Kidney (tissue), 14 donors: ENCODE data around the gene SEC22C. TPM values are rescaled to one million over a fixed set of nuclear protein-coding genes. Genes with fewer than 3 reads are reported as not detected.

Source experiments
- DNase-seq, 5 donors: peaks; one replicate each; pipeline ENCODE4 v3.0.0-alpha.2; 2013 to 2020
- FAIRE-seq: peaks from 2 replicates; lab custom pipeline; 2012; peaks lifted over from hg19 to GRCh38; lab: Jason Lieb, UNC
- H3K27ac ChIP-seq, 2 donors: one replicate each; pipeline ENCODE4 v1.7.0; 2013; ENCODE audit warnings: low read depth in 2 of 2, low read length in 2 of 2, inconsistent platforms in 1 of 2
- H3K27me3 ChIP-seq: one replicate; pipeline ENCODE4 v1.7.1; 2013; ENCODE audit warnings: low read length, inconsistent platforms; ENCODE audit not compliant: control insufficient read depth, insufficient read depth
- H3K36me3 ChIP-seq, 3 donors: one replicate each; pipeline versions ENCODE4 v1.7.0 to v1.7.1; 2013; ENCODE audit warnings: low read length in 3 of 3, control low read depth in 1 of 3, inconsistent platforms in 1 of 3; ENCODE audit not compliant: insufficient read depth in 3 of 3, control insufficient read depth in 2 of 3
- H3K4me1 ChIP-seq, 3 donors: one replicate each; pipeline versions ENCODE4 v1.7.0 to v1.7.1; 2013; ENCODE audit warnings: low read length in 3 of 3, inconsistent platforms in 1 of 3, low read depth in 1 of 3; ENCODE audit not compliant: control insufficient read depth in 2 of 3, insufficient read depth in 2 of 3
- H3K4me3 ChIP-seq, 3 donors: one replicate each; pipeline versions ENCODE4 v1.7.0 to v1.8.1; 2013; ENCODE audit warnings: low read length in 3 of 3, control low read depth in 1 of 3, inconsistent platforms in 1 of 3
- H3K9ac ChIP-seq, 3 donors: one replicate each; pipeline versions ENCODE4 v1.7.0 to v1.7.1; 2013; ENCODE audit warnings: low read length in 3 of 3, control low read depth in 1 of 3, inconsistent platforms in 1 of 3
- H3K9me3 ChIP-seq, 3 donors: one replicate each; pipeline versions ENCODE4 v1.7.0 to v1.7.1; 2013; ENCODE audit warnings: low read length in 3 of 3, control low read depth in 1 of 3, inconsistent platforms in 1 of 3; ENCODE audit not compliant: control insufficient read depth in 2 of 3, insufficient read depth in 1 of 3
- intact Hi-C: fragments of 100-400 bp; cut with DNase I; formaldehyde crosslinking; loops from one replicate; pipeline ENCODE4 v1.11.1; 2022
- polyA plus RNA-seq: library from polyadenylated mRNA; stranded (reverse); fragments of 350-450 nt; fragmentation: Illumina TruSeq; extraction: RNeasy Lipid Tissue Mini Kit (QIAGEN cat#74804); gene quantifications from one replicate; pipeline ENCODE4 v1.2.3, GENCODE V29; 2014; ENCODE audit warnings: low read depth, low replicate concordance; ENCODE audit not compliant: insufficient read depth
- total RNA-seq: library from RNA; stranded (reverse); fragmentation: NEBNext Ultra II Directional; extraction: Animal tissue kit (Norgen Biotek cat#: 25700); gene quantifications from one replicate; pipeline ENCODE4 v1.2.1, GENCODE V29; 2021
- TF ChIP-seq, protein P1 (sequence below): IDR thresholded peaks from 3 replicates; pipeline ENCODE4 v1.5.1; 2012; ENCODE audit warnings: mild to moderate bottlenecking, moderate library complexity, borderline replicate concordance; ENCODE audit not compliant: insufficient read depth; ENCODE audit errors: extremely low read depth
- donor health status: control.
- donor health status: control.
- donor health status: control.
- donor health status: control.
- donor health status: control.
- donor health status: DM: yes; HTN: yes; CAD: no.
- donor health status: Normal renal cell carcinoma (clear cell type).

Gene SEC22C
- total and polyA plus RNA-seq, 2 donors from 2014 or later = 32.8 to 43.6 TPM

DNA sequence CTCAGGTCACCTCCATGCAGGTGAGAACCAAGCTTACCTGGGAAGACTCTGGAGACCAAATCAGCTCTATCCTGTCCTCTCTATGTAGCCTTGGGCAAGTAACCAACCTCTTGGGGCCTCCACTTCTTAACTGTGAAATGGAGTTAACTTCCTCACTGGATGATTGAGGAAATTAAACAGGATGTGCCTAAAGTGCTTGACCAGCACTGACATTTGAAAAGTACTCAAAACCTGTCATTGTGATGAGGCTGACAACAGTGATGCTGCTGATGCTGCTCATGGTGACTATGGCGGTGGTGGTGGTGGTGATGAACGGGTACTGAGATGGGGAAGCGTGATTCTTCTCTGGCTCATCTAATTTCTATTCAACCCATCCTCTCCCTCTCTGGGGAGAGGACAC is 57.0 kb downstream of the SEC22C start:
- Histone ChIP-seq H3K27ac (no peak overlapping the region), H3K27me3 (no peaks in the 10 kb centered on the region), H3K4me3 (no peak overlapping the region), H3K9ac (no peak overlapping the region), H3K9me3 (no peaks in the 10 kb centered on the region), H3K4me1 (no peaks in the 10 kb centered on the region), H3K36me3 (no peaks in the 10 kb centered on the region)
- no peak for DNase-seq
- intact Hi-C loops = no loop called here
- TF ChIP-seq, protein P1, sequence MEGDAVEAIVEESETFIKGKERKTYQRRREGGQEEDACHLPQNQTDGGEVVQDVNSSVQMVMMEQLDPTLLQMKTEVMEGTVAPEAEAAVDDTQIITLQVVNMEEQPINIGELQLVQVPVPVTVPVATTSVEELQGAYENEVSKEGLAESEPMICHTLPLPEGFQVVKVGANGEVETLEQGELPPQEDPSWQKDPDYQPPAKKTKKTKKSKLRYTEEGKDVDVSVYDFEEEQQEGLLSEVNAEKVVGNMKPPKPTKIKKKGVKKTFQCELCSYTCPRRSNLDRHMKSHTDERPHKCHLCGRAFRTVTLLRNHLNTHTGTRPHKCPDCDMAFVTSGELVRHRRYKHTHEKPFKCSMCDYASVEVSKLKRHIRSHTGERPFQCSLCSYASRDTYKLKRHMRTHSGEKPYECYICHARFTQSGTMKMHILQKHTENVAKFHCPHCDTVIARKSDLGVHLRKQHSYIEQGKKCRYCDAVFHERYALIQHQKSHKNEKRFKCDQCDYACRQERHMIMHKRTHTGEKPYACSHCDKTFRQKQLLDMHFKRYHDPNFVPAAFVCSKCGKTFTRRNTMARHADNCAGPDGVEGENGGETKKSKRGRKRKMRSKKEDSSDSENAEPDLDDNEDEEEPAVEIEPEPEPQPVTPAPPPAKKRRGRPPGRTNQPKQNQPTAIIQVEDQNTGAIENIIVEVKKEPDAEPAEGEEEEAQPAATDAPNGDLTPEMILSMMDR = no peak
- no peak for FAIRE-seq

- Histone ChIP-seq H3K4me1 (no peaks in the 10 kb centered on the region), H3K4me3 (no peak overlapping the region), H3K9ac (no peak overlapping the region), H3K27me3 (no peaks in the 10 kb centered on the region), H3K9me3 (no peaks in the 10 kb centered on the region), H3K36me3 (no peaks in the 10 kb centered on the region), H3K27ac (no peak overlapping the region)
- TF ChIP-seq, protein P1 = no peak
- FAIRE-seq (no peak), DNase-seq (no peak)
- intact Hi-C loops = no loop called here
Measured at GRCh38 chr3:42520906-42521305, 60.9 kb downstream of the SEC22C start.

DNA sequence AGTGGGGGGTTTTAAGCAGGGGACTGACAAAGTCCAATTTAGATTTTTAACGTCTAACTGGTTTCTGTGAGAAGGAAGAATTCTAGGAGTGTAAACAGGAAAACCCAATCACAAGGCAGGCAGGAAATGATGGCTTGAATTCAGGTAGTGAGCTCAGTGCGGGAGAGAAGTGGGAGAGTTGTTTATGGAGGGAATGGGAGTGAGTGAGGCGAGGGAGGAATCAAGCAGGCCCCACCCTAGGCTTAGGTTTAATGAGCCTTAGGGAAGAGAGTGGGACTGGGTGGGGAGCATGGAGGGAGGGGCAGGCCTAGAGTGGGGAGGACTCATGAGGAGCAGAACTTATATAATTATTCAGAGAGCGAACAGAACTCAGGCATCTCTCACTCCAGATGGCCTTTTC is 61.4 kb downstream of the SEC22C start:
- DNase-seq = peak in 1 of 5 donors; percentile 5
- TF ChIP-seq, protein P1 = no peak
- Histone ChIP-seq H3K27me3 (no peaks in the 10 kb centered on the region), H3K36me3 (no peaks in the 10 kb centered on the region), H3K9me3 (no peaks in the 10 kb centered on the region), H3K4me1 (no peaks in the 10 kb centered on the region), H3K4me3 (no peak overlapping the region), H3K27ac (no peak overlapping the region), H3K9ac (no peak overlapping the region)
- FAIRE-seq = no peak
- intact Hi-C loops = no loop called here

DNA sequence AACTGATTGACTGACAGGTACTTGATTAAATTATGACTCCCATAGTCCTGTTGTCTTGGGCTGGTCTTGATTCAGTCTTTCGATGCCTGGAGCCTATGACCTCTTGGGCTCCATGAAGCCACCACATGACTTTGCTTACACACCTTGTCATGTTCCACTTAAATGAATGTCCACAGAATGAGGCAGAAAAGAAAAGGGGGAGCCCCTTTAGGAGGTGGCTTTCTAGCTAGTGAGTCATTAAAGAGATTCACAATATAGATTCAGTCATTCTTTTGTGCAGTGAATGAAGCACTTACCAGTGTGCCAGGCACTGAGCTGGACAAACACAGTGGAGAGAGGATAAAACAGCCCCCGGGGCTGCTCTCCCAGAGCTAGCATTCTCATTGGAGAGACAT is 62.2 kb downstream of the SEC22C start:
- intact Hi-C loops = no loop called here
- no peaks in the 10 kb centered on the region for H3K36me3 ChIP-seq
- TF ChIP-seq, protein P1 = no peak
- H3K9me3 ChIP-seq = no peaks in the 10 kb centered on the region
- no peak overlapping the region for H3K27ac ChIP-seq
- H3K4me1 ChIP-seq = no peaks in the 10 kb centered on the region
- DNase-seq (no peak), FAIRE-seq (no peak)
- no peak overlapping the region for H3K4me3 ChIP-seq
- H3K9ac ChIP-seq = no peak overlapping the region
- H3K27me3 ChIP-seq = no peaks in the 10 kb centered on the region
